GM19099 (cell line): Measurements from ENCODE around the gene TMEM132D.

Experiments
- POLR2A ChIP-seq: IDR thresholded peaks from 3 replicates; pipeline ENCODE4 v1.6.1; 2011; ENCODE audit warnings: low read depth; ENCODE audit not compliant: insufficient read length; ENCODE audit errors: extremely low read depth

TMEM132D gene

DNA sequence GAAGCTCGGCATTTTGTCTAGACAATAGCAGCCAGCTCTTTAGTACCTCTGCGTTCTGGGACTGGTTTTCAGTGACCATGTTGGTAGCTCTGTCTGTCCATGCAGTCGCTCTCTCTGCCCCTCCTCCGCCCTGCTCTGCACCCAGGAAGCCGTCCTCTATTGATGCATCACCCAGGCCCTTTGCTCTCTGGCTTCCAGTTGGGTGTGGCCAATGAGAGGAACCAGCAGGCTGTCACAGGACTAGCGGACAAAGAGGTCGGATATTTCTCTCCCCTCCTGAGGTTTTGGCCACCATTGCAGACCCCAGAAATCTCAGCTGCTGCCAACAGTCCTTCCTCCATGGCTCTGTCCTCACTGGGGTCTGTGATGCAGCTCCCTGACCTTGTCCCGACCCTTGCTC, 180.6 kb downstream of the TMEM132D start:
- no peak for TF ChIP-seq POLR2A

DNA sequence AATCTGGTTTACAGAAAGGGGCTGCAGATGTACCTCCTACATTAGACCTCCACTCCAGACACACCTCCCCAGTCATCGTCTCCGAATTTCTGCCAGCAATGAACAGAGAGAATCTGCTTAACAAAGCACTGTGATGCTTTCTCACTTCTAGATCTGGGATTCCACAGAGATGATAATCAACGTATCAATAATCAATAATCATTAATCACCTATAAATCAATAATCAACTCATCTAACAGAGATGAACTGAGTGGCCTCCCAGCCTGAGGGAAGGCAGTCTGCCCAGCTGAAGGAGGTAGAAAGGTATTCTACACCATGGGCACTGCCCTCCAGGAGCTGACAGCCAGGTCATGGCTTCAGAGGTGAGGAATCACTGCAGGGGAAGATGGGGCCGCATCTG, 183.2 kb downstream of the TMEM132D start:
- TF ChIP-seq POLR2A, result no peak

DNA sequence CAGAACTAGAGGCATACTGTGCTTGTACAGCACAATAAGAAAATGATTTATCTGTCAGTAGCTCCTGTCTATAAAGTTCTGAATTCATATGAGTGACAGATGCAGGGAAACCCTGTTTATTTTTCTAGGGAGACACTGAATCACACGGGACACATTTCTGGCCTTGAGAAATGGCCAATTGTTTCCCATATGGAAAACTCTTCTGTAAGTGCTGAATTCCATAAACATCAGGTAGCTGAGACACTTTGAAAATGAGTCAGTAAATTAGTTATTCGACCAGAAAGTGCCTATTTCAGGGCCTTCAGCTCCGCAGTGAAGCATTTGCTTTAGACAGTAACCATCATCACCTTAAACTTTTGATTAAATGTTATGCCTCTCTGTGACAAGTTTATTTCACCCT, 184.4 kb downstream of the TMEM132D start:
- no peak for TF ChIP-seq POLR2A

DNA sequence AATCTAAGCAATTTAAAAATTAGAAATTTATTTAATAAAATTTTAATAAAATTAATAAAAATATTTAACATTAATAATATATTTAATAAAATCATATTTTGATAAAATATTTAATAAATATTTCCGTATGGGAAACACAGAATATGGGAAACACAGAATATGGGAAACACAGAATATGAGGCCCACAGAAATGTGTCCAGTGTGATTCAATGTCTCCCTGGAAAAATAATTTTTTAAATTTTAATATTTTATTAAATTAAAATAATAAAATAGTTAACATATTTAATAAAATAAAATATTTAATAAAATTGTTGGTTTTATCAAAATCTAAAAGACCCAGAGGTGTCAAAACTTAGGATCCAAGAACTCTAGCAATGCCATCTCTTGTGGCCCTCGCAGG, 186.4 kb downstream of the TMEM132D start:
- no peak for TF ChIP-seq POLR2A

DNA sequence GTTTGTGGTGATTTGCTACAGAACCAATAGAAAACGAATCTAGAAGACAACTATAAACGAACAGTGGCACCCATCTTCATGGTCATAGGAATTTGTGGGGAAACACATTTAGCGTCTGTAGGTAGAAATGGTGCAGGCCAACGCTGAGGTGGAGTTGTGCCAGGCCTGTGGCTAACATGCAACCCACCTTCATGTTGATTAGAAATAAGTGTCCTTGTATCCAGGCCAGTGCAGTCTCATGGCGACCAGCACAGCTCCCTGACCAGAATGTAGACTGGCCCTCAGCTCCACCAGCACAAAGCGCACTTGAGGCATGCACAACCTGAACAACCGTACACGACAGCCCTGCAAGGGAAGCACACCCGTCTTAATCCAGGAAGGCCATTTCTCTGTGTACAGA, 187.0 kb downstream of the TMEM132D start:
- no peak for TF ChIP-seq POLR2A

DNA sequence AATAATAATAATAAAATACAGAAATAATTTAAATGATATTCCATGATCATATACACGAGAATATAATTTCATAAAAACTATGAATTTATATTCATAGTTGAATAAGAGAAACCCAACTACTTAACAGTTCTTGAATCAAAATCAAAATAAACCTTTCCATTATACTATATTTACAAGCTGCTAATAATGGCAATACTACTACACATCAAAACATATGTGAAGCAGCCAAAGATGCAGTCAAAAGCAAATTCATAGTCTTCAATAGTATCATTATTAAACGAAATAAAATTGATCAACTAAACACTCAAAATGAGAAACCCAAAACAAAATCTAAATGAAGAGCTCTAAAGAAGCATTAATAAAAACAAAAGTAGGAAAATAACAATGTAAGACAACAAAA, 197.1 kb downstream of the TMEM132D start:
- no peak for TF ChIP-seq POLR2A

GRCh38 chr12:129704232-129704830, 199.5 kb downstream of the TMEM132D start:
- TF ChIP-seq POLR2A, result no peak

- TF ChIP-seq POLR2A, result no peak
Observed at GRCh38 chr12:129701631-129702101, 202.2 kb downstream of the TMEM132D start.

DNA sequence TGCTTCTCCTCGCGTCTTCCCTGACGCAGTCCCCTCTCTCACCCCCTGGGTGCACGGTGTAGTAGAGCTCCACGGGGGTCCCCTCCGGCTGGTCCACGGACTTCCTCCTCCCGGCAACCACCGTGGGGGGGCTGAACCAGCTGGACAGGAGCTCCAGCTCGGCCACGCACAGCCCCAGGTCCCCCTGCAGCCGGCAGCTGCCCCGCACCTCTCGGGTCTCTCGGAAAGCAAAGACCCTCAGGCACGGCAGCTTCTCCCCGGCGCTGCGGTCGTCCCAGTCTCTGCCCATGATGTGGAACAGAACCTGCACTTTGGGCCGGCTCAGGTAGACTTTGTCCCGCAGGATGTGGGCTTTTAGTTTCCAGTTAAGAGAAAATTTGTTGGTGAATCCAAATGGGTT, 203.8 kb downstream of the TMEM132D start:
- no peak for TF ChIP-seq POLR2A

DNA sequence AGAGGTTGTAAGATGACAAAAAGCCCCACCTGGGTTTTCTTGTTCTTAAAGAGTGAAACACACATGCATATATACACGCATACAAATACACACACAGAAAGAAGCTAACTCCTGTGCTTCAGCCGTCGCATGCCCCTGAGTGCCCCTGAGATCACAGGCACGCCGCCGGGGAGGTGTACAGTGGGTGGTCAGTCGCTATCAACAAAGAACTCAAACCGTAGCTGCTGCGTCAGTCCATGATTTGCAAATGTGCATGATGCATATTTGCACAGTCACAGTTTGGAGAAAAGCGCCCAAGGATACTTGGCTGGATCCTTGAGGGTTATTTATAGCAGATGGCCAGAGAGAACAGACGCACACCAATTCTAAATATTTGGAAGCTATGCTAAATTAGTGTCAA, 206.9 kb downstream of the TMEM132D start:
- TF ChIP-seq POLR2A, result no peak

DNA sequence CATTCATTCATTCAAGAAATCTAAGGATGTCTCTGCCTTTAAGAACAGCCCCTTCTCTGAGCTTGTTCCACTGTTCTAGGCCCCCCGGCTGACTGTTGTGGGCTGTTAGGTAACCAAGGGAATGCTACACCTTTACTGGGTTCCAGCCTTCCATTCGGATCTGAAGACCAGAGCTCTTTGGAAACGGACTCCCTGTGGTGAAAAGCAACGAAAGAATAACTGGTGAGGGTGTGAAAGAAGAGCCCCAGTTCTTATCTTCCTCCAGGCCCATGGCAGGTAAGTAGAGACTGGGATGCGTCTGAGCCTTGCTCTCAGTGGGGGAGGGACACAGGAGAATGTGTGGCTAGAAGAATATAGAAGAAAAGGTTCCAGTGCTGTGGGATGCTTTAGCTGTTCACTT, 207.4 kb downstream of the TMEM132D start:
- no peak for TF ChIP-seq POLR2A

DNA sequence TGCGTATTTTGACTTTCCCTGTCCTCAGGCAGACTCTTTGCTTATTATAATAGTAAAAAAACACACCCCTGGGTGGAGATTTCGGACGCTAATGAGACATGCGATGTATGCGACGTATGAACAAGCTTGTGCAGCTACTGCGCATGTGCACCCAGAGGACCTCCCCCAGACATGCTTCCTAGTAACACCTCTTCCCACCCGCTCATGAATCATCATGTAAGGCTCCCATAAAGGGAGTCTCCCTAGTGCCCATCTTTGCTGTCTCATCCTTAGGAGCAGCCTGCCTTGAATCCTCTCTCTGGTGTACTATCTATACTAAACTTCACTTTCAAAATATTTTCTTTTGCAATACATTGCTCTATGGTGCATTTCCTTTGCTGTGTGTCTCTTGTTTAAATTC, 210.1 kb downstream of the TMEM132D start:
- no peak for TF ChIP-seq POLR2A

GRCh38 chr12:129687731-129688130, 216.1 kb downstream of the TMEM132D start:
- TF ChIP-seq POLR2A, result no peak

DNA sequence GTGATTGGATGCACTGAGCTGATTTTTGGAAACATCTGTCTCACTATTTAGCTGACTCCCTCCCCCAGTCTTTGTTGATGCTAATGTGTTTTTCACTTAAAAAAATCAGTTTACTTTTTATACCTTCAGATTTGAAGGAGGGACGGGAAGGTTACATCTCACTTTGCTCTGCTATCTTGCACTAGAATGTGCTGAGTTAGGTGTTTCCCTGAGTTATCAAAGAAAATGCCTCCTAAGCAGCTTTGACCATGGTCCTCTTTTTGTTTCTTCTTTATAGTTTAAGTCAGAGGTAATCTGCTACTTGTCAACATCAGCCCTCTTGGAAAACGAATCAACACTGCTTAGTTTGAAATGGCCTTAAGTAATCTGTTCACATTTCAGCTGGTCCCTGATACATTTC, 222.0 kb downstream of the TMEM132D start:
- no peak for TF ChIP-seq POLR2A

GRCh38 chr12:129681151-129681550, 222.7 kb downstream of the TMEM132D start:
- no peak for TF ChIP-seq POLR2A

DNA sequence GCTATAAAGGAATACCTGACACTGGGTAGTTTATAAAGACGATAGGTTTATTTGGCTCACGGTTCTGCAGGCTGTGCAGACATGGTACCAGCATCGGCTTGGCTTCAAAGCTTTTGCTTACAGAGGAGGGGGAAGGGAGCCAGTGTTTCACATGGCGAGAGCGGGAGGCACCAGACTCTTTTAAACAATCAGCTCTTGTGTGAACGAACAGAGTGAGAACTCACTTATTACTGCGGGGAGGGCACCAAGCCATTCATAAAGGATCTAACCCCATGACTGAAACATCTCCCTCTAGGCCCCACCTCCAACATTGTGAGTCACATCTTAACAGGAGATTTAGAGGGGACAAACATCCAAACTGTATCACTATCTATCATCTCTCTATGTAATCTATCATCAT, 227.4 kb downstream of the TMEM132D start:
- no peak for TF ChIP-seq POLR2A

GRCh38 chr12:129675947-129676346, 227.9 kb downstream of the TMEM132D start:
- no peak for TF ChIP-seq POLR2A
